ENCODE measurements around the gene MYDGF. TPM values are rescaled to one million over a fixed set of nuclear protein-coding genes. Genes with fewer than 3 reads are reported as not detected.

The MYDGF gene
- total and polyA plus RNA-seq, 2 of the 13 experiments (the other 11 are each of a cell fraction or from before 2014, with no cell fraction given), result 116 to 198 TPM

DNA sequence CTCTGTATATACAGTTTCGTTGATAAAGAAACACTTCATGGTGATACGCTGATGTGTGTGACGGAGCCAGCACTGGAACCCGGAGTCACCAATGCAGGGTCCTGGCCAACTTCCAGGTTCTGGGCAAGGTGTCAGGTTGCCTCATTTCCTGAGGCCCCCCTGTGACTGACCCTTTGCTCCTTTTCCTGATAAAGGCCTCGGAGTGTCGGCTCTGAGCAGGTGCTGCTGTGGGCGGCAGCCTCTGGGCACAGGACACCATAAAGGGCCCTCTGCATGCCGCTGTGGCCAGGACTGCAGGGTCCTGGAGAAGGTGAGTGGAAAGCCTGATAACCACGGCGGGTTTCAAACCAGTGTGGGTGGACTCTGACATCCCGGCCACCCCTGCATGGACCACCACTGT is 17.3 kb upstream of the MYDGF start (continued):
- TF ChIP-seq PAXIP1 (CRISPR knock-in tag; conservative IDR thresholded peaks at IDR 0.05) (peak; percentile 70), MEIS2 (CRISPR knock-in tag; IDR thresholded peaks at IDR 0.05) (no peak), ZNF598 (CRISPR knock-in tag; IDR thresholded peaks at IDR 0.05; ENCODE audit: borderline replicate concordance) (no peak), ZNF713 (CRISPR knock-in tag; IDR thresholded peaks at IDR 0.05) (no peak), MED1 (CRISPR knock-in tag; IDR thresholded peaks at IDR 0.05) (0 out of 2 replicates have a peak, but pooled peaks have one; percentile 18), ZNF256 (CRISPR knock-in tag; conservative IDR thresholded peaks at IDR 0.05) (no peak), ZBTB2 (CRISPR knock-in tag; IDR thresholded peaks at IDR 0.05; ENCODE audit: low read depth) (no peak), TCF7 (IDR thresholded peaks at IDR 0.05; ENCODE audit: low read depth) (no peak), SALL1 (CRISPR knock-in tag; IDR thresholded peaks at IDR 0.05) (peak; percentile 8; the same call in 1 of the 2 replicates), ZNF687 (CRISPR knock-in tag; IDR thresholded peaks at IDR 0.05) (peak; percentile 79), PATZ1 (CRISPR knock-in tag; IDR thresholded peaks at IDR 0.05) (peak; percentile 31; the same call in 1 of the 2 replicates), ZNF576 (CRISPR knock-in tag; IDR thresholded peaks at IDR 0.05) (no peak)
- TF ChIP-seq, protein P1, sequence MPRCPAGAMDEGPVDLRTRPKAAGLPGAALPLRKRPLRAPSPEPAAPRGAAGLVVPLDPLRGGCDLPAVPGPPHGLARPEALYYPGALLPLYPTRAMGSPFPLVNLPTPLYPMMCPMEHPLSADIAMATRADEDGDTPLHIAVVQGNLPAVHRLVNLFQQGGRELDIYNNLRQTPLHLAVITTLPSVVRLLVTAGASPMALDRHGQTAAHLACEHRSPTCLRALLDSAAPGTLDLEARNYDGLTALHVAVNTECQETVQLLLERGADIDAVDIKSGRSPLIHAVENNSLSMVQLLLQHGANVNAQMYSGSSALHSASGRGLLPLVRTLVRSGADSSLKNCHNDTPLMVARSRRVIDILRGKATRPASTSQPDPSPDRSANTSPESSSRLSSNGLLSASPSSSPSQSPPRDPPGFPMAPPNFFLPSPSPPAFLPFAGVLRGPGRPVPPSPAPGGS (CRISPR knock-in tag; IDR thresholded peaks at IDR 0.05), result no peak
- TF ChIP-seq, protein P2, sequence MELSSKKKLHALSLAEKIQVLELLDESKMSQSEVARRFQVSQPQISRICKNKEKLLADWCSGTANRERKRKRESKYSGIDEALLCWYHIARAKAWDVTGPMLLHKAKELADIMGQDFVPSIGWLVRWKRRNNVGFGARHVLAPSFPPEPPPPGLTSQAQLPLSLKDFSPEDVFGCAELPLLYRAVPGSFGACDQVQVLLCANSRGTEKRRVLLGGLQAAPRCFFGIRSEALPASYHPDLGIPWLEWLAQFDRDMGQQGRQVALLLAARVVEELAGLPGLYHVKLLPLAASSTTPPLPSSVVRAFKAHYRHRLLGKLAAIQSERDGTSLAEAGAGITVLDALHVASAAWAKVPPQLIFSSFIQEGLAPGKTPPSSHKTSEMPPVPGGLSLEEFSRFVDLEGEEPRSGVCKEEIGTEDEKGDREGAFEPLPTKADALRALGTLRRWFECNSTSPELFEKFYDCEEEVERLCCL (CRISPR knock-in tag; IDR thresholded peaks at IDR 0.05; ENCODE audit: borderline replicate concordance), result no peak

Measured in HepG2 (cell line).